GM12878 (cell line): ENCODE results near the gene TRPM1. TPM values are rescaled to one million over a fixed set of nuclear protein-coding genes. Genes with fewer than 3 reads are reported as not detected.

Experiments
- ATAC-seq: fragments of 200-7000 bp; cut with Tn5 transposase; 3 replicates; pipeline ENCODE4 v1.9.1; 2020; ENCODE audit warnings: mild to moderate bottlenecking, moderate library complexity
- BruUV-seq: library from RNA; stranded (reverse); fragments of 400-500 nt; replicated peaks from 2 replicates; lab custom pipeline; 2021; lab: Mats Ljungman, UMichigan
- CTCF ChIA-PET: fragments of 300-600 bp; sonication (Branson Sonifier 250); formaldehyde crosslinking; extraction: SDS; loops from one replicate; lab custom pipeline; 2021; ENCODE audit warnings: inconsistent platforms; lab: Yijun Ruan, JAX
- POLR2A ChIA-PET: fragments of 350-600 bp; formaldehyde crosslinking; extraction: SDS; loops from one replicate; lab custom pipeline; 2021; ENCODE audit warnings: inconsistent platforms; lab: Charles Lee
- RAD21 ChIA-PET: fragments of 300-600 bp; sonication (Branson Sonifier 250); formaldehyde crosslinking; loops from one replicate; lab custom pipeline; 2023; ENCODE audit warnings: antibody characterized with exemption; ENCODE audit not compliant: unreplicated experiment; lab: Charles Lee
- SMC1A ChIA-PET: fragments of 300-600 bp; sonication (Branson Sonifier 250); formaldehyde crosslinking; loops from one replicate; lab custom pipeline; 2023; ENCODE audit not compliant: unreplicated experiment, uncharacterized antibody; lab: Charles Lee
- DNase-seq: peaks from one replicate; pipeline ENCODE4 v3.0.0-alpha.2; 2011; ENCODE audit warnings: low read depth, low spot score
- FAIRE-seq: peaks from 3 replicates; lab custom pipeline; 2011; peaks lifted over from hg19 to GRCh38; lab: Jason Lieb, UNC
- H2AFZ ChIP-seq: 2 replicates; pipeline ENCODE4 v1.6.0; 2011; ENCODE audit warnings: low read depth, low read length, control low read depth; ENCODE audit not compliant: control insufficient read depth
- H3K27ac ChIP-seq: 2 replicates; pipeline ENCODE4 v1.5.1; 2011; ENCODE audit warnings: control low read depth; ENCODE audit not compliant: control insufficient read depth, insufficient read depth
- H3K27me3 ChIP-seq, 2 experiments: replicated peaks in 1 of 2; 2 replicates each; pipeline versions ENCODE4 v1.6.0 to v1.6.1; 2011; ENCODE audit warnings: low read length in 1 of 2; ENCODE audit not compliant: control insufficient read depth in 2 of 2, insufficient read depth in 2 of 2
- H3K36me3 ChIP-seq, 2 experiments: 2 replicates each; pipeline ENCODE4 v1.5.1; 2011; ENCODE audit warnings: low read length in 1 of 2; ENCODE audit not compliant: control insufficient read depth in 2 of 2, insufficient read depth in 2 of 2
- H3K4me1 ChIP-seq: 2 replicates; pipeline ENCODE4 v1.6.1; 2011; ENCODE audit warnings: mild to moderate bottlenecking, low read length, moderate library complexity, mixed read lengths; ENCODE audit not compliant: control insufficient read depth, insufficient read depth
- H3K4me2 ChIP-seq: 2 replicates; pipeline ENCODE4 v1.6.0; 2011; ENCODE audit warnings: control low read depth; ENCODE audit not compliant: control insufficient read depth, insufficient read depth
- H3K4me3 ChIP-seq: fragments of 200-600 bp; sonication (generic); 2 replicates; pipeline ENCODE4 v1.5.1; 2016
- H3K79me2 ChIP-seq: 2 replicates; pipeline ENCODE4 v1.6.0; 2011; ENCODE audit warnings: low read length; ENCODE audit not compliant: control insufficient read depth, insufficient read depth
- H3K9ac ChIP-seq: 2 replicates; pipeline ENCODE4 v1.8.0; 2011; ENCODE audit warnings: low read length, control low read depth, mixed read lengths; ENCODE audit not compliant: control insufficient read depth, insufficient read depth
- H3K9me3 ChIP-seq: replicated peaks from 3 replicates; pipeline ENCODE4 v1.5.1; 2011; ENCODE audit warnings: mild to moderate bottlenecking, low read length; ENCODE audit not compliant: control insufficient read depth, insufficient read depth
- H4K20me1 ChIP-seq: 2 replicates; pipeline ENCODE4 v1.6.0; 2011; ENCODE audit not compliant: control insufficient read depth, insufficient read depth
- ATF3 ChIP-seq: IDR thresholded peaks from 2 replicates; pipeline ENCODE4 v1.6.1; 2011; ENCODE audit warnings: low read depth, mild to moderate bottlenecking, low read length, moderate library complexity, borderline replicate concordance; ENCODE audit errors: extremely low read depth
- ATF7 ChIP-seq: fragments of 450-650 bp; IDR thresholded peaks from 2 replicates; pipeline ENCODE4 v1.6.1; 2016; ENCODE audit warnings: low read depth, mild to moderate bottlenecking
- CBX3 ChIP-seq: fragments of 200-600 bp; sonication (generic); IDR thresholded peaks from 2 replicates; pipeline ENCODE4 v1.6.1; 2016; ENCODE audit warnings: low read depth, borderline replicate concordance
- DPF2 ChIP-seq: fragments of 450-650 bp; IDR thresholded peaks from 2 replicates; pipeline ENCODE4 v1.6.1; 2017; ENCODE audit warnings: mild to moderate bottlenecking
- FOXM1 ChIP-seq: IDR thresholded peaks from 2 replicates; pipeline ENCODE4 v1.6.1; 2012; ENCODE audit warnings: low read depth, mild to moderate bottlenecking, inconsistent platforms, low read length, moderate library complexity
- MYB ChIP-seq: fragments of 150-350 bp; IDR thresholded peaks from 2 replicates; pipeline ENCODE4 v1.6.1; 2014; ENCODE audit warnings: mild to moderate bottlenecking, low read depth, low read length, borderline replicate concordance
- SP1 ChIP-seq: IDR thresholded peaks from one replicate; pipeline ENCODE4 v1.6.1; 2011; ENCODE audit warnings: low read depth, low read length
- TCF3 ChIP-seq: IDR thresholded peaks from 2 replicates; pipeline ENCODE4 v1.6.1; 2012; ENCODE audit warnings: low read depth, mild to moderate bottlenecking, low read length, borderline replicate concordance; ENCODE audit not compliant: insufficient read depth
- WGBS: methylation state at CpG from one replicate; pipeline ENCODE4 v1.1.6; 2016; ENCODE audit warnings: low lambda C conversion rate; ENCODE audit not compliant: insufficient replicate concordance, insufficient coverage; ENCODE audit errors: missing lambda C conversion rate; 5-methylcytosine and 5-hydroxymethylcytosine counted together
- in situ Hi-C: fragments of 300-500 bp; cut with MboI; formaldehyde crosslinking; loops from 9 replicates; pipeline ENCODE4 v1.14.3; 2018; ENCODE audit warnings: mixed read lengths
- intact Hi-C: fragments of 100-400 bp; cut with micrococcal nuclease; formaldehyde crosslinking; loops from one replicate; pipeline ENCODE4 v1.14.2; 2022; ENCODE audit not compliant: unreplicated experiment
- polyA plus RNA-seq, 11 experiments: library from polyadenylated mRNA; depleted of rRNA in 4 of 11; unstranded in 6 of 11; stranded (reverse) in 5 of 11; fragments of >200 nt; fragmentation: Nextera tagmentation in 4 of 11; fragmentation: Illumina TruSeq in 1 of 11; extraction: Ambion mirVana in 4 of 11; extraction: Trizol in 1 of 11; gene quantifications; 1 replicate in 1 of 11; 2 replicates in 10 of 11; pipeline versions ENCODE4 v1.2.1 to v1.2.3, GENCODE V29; 2011 to 2016; ENCODE audit warnings: inconsistent platforms in 2 of 11, missing spikeins in 2 of 11, low read depth in 1 of 11
- total RNA-seq, 4 experiments: library from RNA; depleted of rRNA in 3 of 4; stranded (reverse); fragments of >200 nt in 3 of 4; fragmentation: Illumina TruSeq in 1 of 4; extraction: Trizol in 1 of 4; gene quantifications; 2 replicates each; pipeline versions ENCODE4 v1.2.1 to v1.2.3, GENCODE V29; 2013 to 2021
- TF ChIP-seq, protein P1 (sequence below): fragments of 450-650 bp; IDR thresholded peaks from 2 replicates; pipeline ENCODE4 v1.6.1; 2017; ENCODE audit warnings: mild to moderate bottlenecking

Gene TRPM1
- total and polyA plus RNA-seq, 10 of the 15 experiments (the other 5 are each of a cell fraction or from before 2014, with no cell fraction given): 0.01 to 0.10 (median 0.05) TPM; not detected in 4

DNA sequence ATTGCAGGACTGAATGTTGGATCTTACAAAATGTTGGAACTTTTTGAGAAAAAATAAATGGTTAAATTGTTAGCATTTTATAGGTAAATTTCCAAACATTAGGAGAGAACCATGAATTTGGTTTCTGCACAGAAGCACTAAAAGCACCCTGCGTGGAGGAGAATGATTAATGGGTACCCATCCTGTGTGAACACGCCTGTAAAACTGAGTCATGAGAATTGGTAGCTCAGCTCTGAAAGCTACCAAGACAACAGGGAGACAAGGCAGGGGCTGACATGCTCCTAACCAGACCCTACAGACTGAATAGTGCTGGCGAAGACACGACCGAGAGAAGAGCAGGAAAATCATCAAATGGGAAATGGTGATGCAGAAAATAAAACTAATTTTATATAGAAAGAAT lies 77.7 kb downstream of the TRPM1 start:
- H3K79me2 ChIP-seq: no peaks in the 10 kb centered on the region
- H3K27ac ChIP-seq: no peak overlapping the region
- H3K4me2 ChIP-seq: no peak overlapping the region
- no peak overlapping the region for H2AFZ ChIP-seq
- no peak overlapping the region for H3K4me3 ChIP-seq
- CTCF ChIA-PET: interaction anchor here (0.7 to 1.9 kb wide), 3 partner anchors 8 to 106 kb away, joined by 3 to 4 read pairs (median 4); no protein-coding TSS in a partner anchor
- no peak for DNase-seq
- SMC1A ChIA-PET: interaction anchor here (0.7 to 1.8 kb wide), 3 partner anchors 10 to 20 kb away, joined by 4 to 7 read pairs (median 4); no protein-coding TSS in a partner anchor
- H3K9ac ChIP-seq: no peak overlapping the region
- FAIRE-seq: no peak
- no peaks in the 10 kb centered on the region for H4K20me1 ChIP-seq
- no TSS peak for BruUV-seq
- H3K36me3 ChIP-seq: no peaks in the 10 kb centered on the region
- peaks cover 4% of the 10 kb centered on the region for H3K4me1 ChIP-seq
- TF ChIP-seq ATF3: no peak
- no peak for TF ChIP-seq ATF7
- TF ChIP-seq SP1: no peak
- TF ChIP-seq, protein P1, sequence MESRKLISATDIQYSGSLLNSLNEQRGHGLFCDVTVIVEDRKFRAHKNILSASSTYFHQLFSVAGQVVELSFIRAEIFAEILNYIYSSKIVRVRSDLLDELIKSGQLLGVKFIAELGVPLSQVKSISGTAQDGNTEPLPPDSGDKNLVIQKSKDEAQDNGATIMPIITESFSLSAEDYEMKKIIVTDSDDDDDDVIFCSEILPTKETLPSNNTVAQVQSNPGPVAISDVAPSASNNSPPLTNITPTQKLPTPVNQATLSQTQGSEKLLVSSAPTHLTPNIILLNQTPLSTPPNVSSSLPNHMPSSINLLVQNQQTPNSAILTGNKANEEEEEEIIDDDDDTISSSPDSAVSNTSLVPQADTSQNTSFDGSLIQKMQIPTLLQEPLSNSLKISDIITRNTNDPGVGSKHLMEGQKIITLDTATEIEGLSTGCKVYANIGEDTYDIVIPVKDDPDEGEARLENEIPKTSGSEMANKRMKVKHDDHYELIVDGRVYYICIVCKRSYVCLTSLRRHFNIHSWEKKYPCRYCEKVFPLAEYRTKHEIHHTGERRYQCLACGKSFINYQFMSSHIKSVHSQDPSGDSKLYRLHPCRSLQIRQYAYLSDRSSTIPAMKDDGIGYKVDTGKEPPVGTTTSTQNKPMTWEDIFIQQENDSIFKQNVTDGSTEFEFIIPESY: no peak
- TF ChIP-seq DPF2: no peak
- TF ChIP-seq MYB: no peak
- no peak for TF ChIP-seq FOXM1
- no peak for TF ChIP-seq TCF3
- TF ChIP-seq CBX3: no peak
- H3K27me3 ChIP-seq: no peaks in the 10 kb centered on the region
- no peak for ATAC-seq
- WGBS: 83% methylated on average over 5 of the region's 5 CpGs
- POLR2A ChIA-PET: interaction anchor here (1.4 kb wide), 1 partner anchor 19 kb away, joined by 4 read pairs; no protein-coding TSS in a partner anchor
- RAD21 ChIA-PET: no interaction called here
- in situ Hi-C loops (no loop called here), intact Hi-C loops (no loop called here)
- no peaks in the 10 kb centered on the region; the same call in 2 of the 3 replicates for H3K9me3 ChIP-seq
